Measurements from ENCODE around the gene C2orf49.

GRCh38 chr2:105324101-105324500, 13.2 kb upstream of the C2orf49 start:
- no peak for TF ChIP-seq CTCF (IDR thresholded peaks at IDR 0.05)
- TF ChIP-seq POLR2A (IDR thresholded peaks at IDR 0.05) = no peak
- no peak for TF ChIP-seq EP300 (IDR thresholded peaks at IDR 0.05)
